Mammary epithelial cell (primary cell): Measurements from ENCODE around the gene PTPDC1.

Experiments
- EZH2 ChIP-seq: IDR thresholded peaks from 2 replicates; pipeline ENCODE4 v1.6.1; 2012; ENCODE audit warnings: low read length, inconsistent platforms, borderline replicate concordance
- TF ChIP-seq, protein P1 (sequence below), 2 donors: IDR thresholded peaks in 1 of 2; conservative IDR thresholded peaks in 1 of 2; 2 replicates each; pipeline ENCODE4 v1.5.1; 2011 to 2012; ENCODE audit warnings: inconsistent platforms in 2 of 2, low read length in 2 of 2, mild to moderate bottlenecking in 2 of 2, control low read depth in 1 of 2, low read depth in 1 of 2; ENCODE audit not compliant: insufficient read depth in 1 of 2; ENCODE audit errors: extremely low read depth in 1 of 2

GRCh38 chr9:94080249-94080648, 4.0 kb upstream of the PTPDC1 start:
- TF ChIP-seq, protein P1, sequence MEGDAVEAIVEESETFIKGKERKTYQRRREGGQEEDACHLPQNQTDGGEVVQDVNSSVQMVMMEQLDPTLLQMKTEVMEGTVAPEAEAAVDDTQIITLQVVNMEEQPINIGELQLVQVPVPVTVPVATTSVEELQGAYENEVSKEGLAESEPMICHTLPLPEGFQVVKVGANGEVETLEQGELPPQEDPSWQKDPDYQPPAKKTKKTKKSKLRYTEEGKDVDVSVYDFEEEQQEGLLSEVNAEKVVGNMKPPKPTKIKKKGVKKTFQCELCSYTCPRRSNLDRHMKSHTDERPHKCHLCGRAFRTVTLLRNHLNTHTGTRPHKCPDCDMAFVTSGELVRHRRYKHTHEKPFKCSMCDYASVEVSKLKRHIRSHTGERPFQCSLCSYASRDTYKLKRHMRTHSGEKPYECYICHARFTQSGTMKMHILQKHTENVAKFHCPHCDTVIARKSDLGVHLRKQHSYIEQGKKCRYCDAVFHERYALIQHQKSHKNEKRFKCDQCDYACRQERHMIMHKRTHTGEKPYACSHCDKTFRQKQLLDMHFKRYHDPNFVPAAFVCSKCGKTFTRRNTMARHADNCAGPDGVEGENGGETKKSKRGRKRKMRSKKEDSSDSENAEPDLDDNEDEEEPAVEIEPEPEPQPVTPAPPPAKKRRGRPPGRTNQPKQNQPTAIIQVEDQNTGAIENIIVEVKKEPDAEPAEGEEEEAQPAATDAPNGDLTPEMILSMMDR (conservative IDR thresholded peaks at IDR 0.05 in 1 of 2, IDR thresholded peaks at IDR 0.05 in 1 of 2; ENCODE audit: extremely low read depth in 1 of 2, insufficient read depth in 1 of 2, low read depth in 1 of 2, low read length in 2 of 2) = no peak
- TF ChIP-seq EZH2 = no peak
